GM12873 (cell line): ENCODE data around the gene STEAP4.
A peak's percentile ranks its signal among the peaks of the same experiment; 100 is the strongest.

ENCODE experiments used
- TF ChIP-seq, protein P1 (sequence below): IDR thresholded peaks from 2 replicates; pipeline ENCODE4 v1.5.1; 2012; ENCODE audit warnings: low read depth, mild to moderate bottlenecking, moderate library complexity, low read length, control low read depth; ENCODE audit not compliant: insufficient read depth; ENCODE audit errors: missing control alignments

STEAP4 gene

GRCh38 chr7:88254721-88255424 lies 51.8 kb downstream of the STEAP4 start:
- TF ChIP-seq, protein P1, sequence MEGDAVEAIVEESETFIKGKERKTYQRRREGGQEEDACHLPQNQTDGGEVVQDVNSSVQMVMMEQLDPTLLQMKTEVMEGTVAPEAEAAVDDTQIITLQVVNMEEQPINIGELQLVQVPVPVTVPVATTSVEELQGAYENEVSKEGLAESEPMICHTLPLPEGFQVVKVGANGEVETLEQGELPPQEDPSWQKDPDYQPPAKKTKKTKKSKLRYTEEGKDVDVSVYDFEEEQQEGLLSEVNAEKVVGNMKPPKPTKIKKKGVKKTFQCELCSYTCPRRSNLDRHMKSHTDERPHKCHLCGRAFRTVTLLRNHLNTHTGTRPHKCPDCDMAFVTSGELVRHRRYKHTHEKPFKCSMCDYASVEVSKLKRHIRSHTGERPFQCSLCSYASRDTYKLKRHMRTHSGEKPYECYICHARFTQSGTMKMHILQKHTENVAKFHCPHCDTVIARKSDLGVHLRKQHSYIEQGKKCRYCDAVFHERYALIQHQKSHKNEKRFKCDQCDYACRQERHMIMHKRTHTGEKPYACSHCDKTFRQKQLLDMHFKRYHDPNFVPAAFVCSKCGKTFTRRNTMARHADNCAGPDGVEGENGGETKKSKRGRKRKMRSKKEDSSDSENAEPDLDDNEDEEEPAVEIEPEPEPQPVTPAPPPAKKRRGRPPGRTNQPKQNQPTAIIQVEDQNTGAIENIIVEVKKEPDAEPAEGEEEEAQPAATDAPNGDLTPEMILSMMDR = no peak

- TF ChIP-seq, protein P1 = no peak
Measured at GRCh38 chr7:88253640-88254039, 53.1 kb downstream of the STEAP4 start.

- TF ChIP-seq, protein P1 = no peak
Measured at GRCh38 chr7:88244258-88244657, 62.4 kb downstream of the STEAP4 start.

DNA sequence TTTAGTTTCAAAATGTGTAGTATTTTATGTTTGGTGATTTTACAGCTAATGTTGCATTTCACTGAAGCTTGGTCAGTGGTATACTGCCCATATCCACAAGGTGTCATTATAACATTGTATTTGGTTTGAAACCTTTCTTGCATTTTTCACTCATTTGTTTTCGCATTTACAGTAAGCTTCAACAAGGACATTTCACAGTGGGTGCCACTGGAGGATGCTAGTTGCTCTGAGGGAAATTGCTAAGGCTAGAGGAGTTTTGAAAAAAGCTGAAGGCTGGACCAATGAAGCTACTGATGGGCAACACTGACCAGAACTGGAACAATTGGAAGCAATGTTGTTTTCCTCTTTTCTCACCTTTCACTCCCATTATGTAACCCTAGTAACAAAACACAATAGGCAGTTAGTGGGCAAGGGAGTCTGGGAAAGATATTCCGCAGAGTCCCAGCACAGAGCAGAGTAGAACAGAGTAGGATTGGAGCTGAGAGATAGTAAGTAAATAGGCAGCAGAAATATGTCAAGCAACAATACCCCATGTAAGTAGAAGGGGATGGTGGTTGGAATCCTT lies 63.3 kb downstream of the STEAP4 start:
- TF ChIP-seq, protein P1 = peak; percentile 55

DNA sequence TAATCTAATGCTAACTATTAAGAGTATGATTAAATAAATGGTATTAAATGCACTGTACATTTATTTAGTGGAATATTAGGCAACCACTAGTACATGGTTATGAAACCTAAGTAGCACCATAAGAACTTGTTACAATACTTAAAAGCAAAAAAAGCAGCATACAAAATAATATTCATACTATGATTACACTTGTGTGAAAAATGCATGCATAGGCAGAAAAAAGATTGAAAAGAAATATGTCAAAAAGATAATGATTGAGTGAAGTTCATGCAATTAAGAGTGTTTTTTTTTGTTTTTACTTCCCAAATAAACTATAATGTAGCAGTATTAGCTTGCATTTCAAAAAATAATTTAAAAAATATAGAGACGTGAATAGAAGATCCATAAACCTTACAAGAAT lies 66.8 kb downstream of the STEAP4 start:
- TF ChIP-seq, protein P1 = no peak

DNA sequence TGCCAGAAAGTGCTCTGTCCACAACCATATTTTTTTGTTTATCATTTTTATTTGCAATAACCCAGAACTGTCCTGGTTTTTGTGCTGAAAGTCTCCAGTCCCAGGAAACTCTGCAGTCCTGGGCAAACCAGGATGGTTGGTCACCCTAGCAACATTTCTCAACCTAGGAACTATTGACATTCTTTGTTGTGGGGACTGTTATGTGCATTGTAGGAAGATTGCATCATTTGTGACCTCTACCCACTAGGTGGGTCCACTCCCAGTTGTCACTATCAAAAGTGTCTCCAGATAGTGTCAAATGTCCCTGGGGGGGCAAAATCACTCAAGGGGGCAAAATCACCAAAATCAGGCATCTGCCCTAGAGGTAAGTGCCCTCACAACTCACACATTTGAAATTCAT lies 72.9 kb downstream of the STEAP4 start:
- TF ChIP-seq, protein P1 = no peak

- TF ChIP-seq, protein P1 = no peak
Measured at GRCh38 chr7:88230646-88231045, 76.0 kb downstream of the STEAP4 start.
